ENCODE measurements around the gene GLT6D1. TPM values are rescaled to one million over a fixed set of nuclear protein-coding genes. Genes with fewer than 3 reads are reported as not detected.

GLT6D1 gene
- total RNA-seq, 4 donors from 2014 or later, result not detected

- Histone ChIP-seq H3K27me3 (no peaks in the 10 kb centered on the region), H3K27ac (no peak overlapping the region), H3K4me1 (no peaks in the 10 kb centered on the region), H3K9me3 (no peaks in the 10 kb centered on the region), H3K36me3 (no peaks in the 10 kb centered on the region), H3K4me3 (no peak overlapping the region)
- intact Hi-C loops (cut with DNase I; ENCODE audit: low total_unique reads) (no loop called here), in situ Hi-C loops (cut with MboI; ENCODE audit: low pct_ligation_motif_present in 1 of 4, low pct_unique_long_range_greater_than_20kb in 1 of 4, low sequenced_read_pairs in 3 of 4) (no loop called here)
- 77% methylated on average over 20 of the region's 22 CpGs; no CpG with 5 or more reads in 1 of the 2 donors for WGBS, 2 donors (ENCODE audit: low coverage in 1 of 2)
- DNase-seq, result no peak
- no peak for TF ChIP-seq EP300 (IDR thresholded peaks at IDR 0.05; ENCODE audit: low read depth)
- no peak for TF ChIP-seq POLR2A (IDR thresholded peaks at IDR 0.05)
- TF ChIP-seq CTCF (IDR thresholded peaks at IDR 0.05), result no peak
- TF ChIP-seq POLR2AphosphoS5 (IDR thresholded peaks at IDR 0.05), result no peak
Observed at GRCh38 chr9:135608294-135608998, 30.9 kb downstream of the GLT6D1 start.

GRCh38 chr9:135607401-135608293 is 31.7 kb downstream of the GLT6D1 start:
- H3K27ac ChIP-seq, result no peak overlapping the region
- H3K9me3 ChIP-seq, result no peaks in the 10 kb centered on the region
- no peaks in the 10 kb centered on the region for H3K27me3 ChIP-seq
- H3K36me3 ChIP-seq, result no peaks in the 10 kb centered on the region
- no peaks in the 10 kb centered on the region for H3K4me1 ChIP-seq
- no peak for DNase-seq
- in situ Hi-C loops (cut with MboI; ENCODE audit: low pct_ligation_motif_present in 1 of 4, low pct_unique_long_range_greater_than_20kb in 1 of 4, low sequenced_read_pairs in 3 of 4), result no loop called here
- H3K4me3 ChIP-seq, result no peak overlapping the region
- intact Hi-C loops (cut with DNase I; ENCODE audit: low total_unique reads), result no loop called here
- TF ChIP-seq POLR2AphosphoS5 (IDR thresholded peaks at IDR 0.05) (no peak), CTCF (IDR thresholded peaks at IDR 0.05) (no peak), EP300 (IDR thresholded peaks at IDR 0.05; ENCODE audit: low read depth) (no peak), POLR2A (IDR thresholded peaks at IDR 0.05) (no peak)
- whole genome bisulfite sequencing, 2 donors (ENCODE audit: low coverage in 1 of 2), result 76% methylated on average over 17 of the region's 25 CpGs; no CpG with 5 or more reads in 1 of the 2 donors

- Histone ChIP-seq H3K4me1 (no peaks in the 10 kb centered on the region), H3K27me3 (peaks cover 5% of the 10 kb centered on the region), H3K36me3 (no peaks in the 10 kb centered on the region), H3K9me3 (no peaks in the 10 kb centered on the region), H3K27ac (no peak overlapping the region), H3K4me3 (no peak overlapping the region)
- DNase-seq, result no peak
- in situ Hi-C loops (cut with MboI; ENCODE audit: low pct_ligation_motif_present in 1 of 4, low pct_unique_long_range_greater_than_20kb in 1 of 4, low sequenced_read_pairs in 3 of 4) (no loop called here), intact Hi-C loops (cut with DNase I; ENCODE audit: low total_unique reads) (no loop called here)
- TF ChIP-seq EP300 (IDR thresholded peaks at IDR 0.05; ENCODE audit: low read depth) (no peak), POLR2A (IDR thresholded peaks at IDR 0.05) (no peak), CTCF (IDR thresholded peaks at IDR 0.05) (no peak), POLR2AphosphoS5 (IDR thresholded peaks at IDR 0.05) (no peak)
- 80 to 89% methylated on average over 8 to 11 of the region's 11 CpGs for whole genome bisulfite sequencing, 2 donors (ENCODE audit: low coverage in 1 of 2)
Observed at GRCh38 chr9:135606885-135607259, 32.5 kb downstream of the GLT6D1 start.

- Histone ChIP-seq H3K36me3 (no peaks in the 10 kb centered on the region), H3K27ac (no peak overlapping the region), H3K4me3 (no peak overlapping the region), H3K9me3 (no peaks in the 10 kb centered on the region), H3K27me3 (peaks cover 9% of the 10 kb centered on the region), H3K4me1 (no peaks in the 10 kb centered on the region)
- 69% methylated on average over 13 of the region's 14 CpGs; no CpG with 5 or more reads in 1 of the 2 donors for WGBS, 2 donors (ENCODE audit: low coverage in 1 of 2)
- DNase-seq, result no peak
- no peak for TF ChIP-seq POLR2A (IDR thresholded peaks at IDR 0.05)
- no peak for TF ChIP-seq POLR2AphosphoS5 (IDR thresholded peaks at IDR 0.05)
- TF ChIP-seq CTCF (IDR thresholded peaks at IDR 0.05), result no peak
- TF ChIP-seq EP300 (IDR thresholded peaks at IDR 0.05; ENCODE audit: low read depth), result no peak
- intact Hi-C loops (cut with DNase I; ENCODE audit: low total_unique reads) (no loop called here), in situ Hi-C loops (cut with MboI; ENCODE audit: low pct_ligation_motif_present in 1 of 4, low pct_unique_long_range_greater_than_20kb in 1 of 4, low sequenced_read_pairs in 3 of 4) (no loop called here)
Observed at GRCh38 chr9:135605238-135605781, 34.0 kb downstream of the GLT6D1 start.

Data from transverse colon (tissue), 4 donors.